Neural progenitor cell (in vitro differentiated cells): ENCODE results near the gene PIK3C2B.

Source experiments
- EZH2 ChIP-seq: fragments of 200-600 bp; sonication (generic); IDR thresholded peaks from 2 replicates; pipeline ENCODE4 v1.6.1; 2017; ENCODE audit warnings: antibody characterized with exemption, mild to moderate bottlenecking, moderate library complexity
- EZH2phosphoT487 ChIP-seq: fragments of 200-600 bp; sonication (generic); IDR thresholded peaks from 2 replicates; pipeline ENCODE4 v1.6.1; 2017; ENCODE audit warnings: antibody characterized with exemption
- TF ChIP-seq, protein P1 (sequence below): fragments of 200-600 bp; sonication (generic); IDR thresholded peaks from 2 replicates; pipeline ENCODE4 v1.5.1; 2017; ENCODE audit warnings: antibody characterized with exemption, mild to moderate bottlenecking

DNA sequence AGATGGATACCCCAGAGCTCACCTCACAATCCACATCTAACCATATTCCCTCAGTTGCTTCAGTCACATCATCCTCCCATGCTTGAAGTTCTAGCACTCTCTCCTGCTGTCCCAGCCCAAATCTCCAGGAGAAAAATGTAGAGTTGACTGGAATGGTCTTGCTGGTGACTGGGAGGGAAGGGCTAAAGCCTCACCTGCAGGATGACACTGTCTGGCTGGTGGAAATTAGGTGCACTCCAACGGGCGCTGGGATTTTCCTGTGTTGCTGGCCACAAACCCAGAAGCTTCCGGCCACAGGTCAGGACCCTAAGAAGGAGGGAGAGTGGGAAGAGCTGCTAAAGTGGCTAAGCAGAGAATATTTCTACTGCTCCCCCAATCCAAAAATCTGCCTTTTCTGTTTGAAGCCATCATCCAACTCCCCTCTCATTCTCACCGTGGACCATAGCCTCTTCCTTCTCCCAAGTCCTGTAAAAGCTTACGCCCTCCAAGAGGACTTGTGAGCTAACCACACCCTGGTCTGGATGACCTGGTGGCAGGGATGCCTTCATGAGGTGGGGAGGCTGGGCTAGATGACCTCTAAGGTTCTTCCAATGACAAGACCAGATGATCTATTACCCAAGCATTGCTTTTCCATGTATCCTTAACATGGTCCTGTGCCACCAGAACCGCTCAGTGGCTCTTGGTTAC, 45.5 kb downstream of the PIK3C2B start:
- TF ChIP-seq, protein P1, sequence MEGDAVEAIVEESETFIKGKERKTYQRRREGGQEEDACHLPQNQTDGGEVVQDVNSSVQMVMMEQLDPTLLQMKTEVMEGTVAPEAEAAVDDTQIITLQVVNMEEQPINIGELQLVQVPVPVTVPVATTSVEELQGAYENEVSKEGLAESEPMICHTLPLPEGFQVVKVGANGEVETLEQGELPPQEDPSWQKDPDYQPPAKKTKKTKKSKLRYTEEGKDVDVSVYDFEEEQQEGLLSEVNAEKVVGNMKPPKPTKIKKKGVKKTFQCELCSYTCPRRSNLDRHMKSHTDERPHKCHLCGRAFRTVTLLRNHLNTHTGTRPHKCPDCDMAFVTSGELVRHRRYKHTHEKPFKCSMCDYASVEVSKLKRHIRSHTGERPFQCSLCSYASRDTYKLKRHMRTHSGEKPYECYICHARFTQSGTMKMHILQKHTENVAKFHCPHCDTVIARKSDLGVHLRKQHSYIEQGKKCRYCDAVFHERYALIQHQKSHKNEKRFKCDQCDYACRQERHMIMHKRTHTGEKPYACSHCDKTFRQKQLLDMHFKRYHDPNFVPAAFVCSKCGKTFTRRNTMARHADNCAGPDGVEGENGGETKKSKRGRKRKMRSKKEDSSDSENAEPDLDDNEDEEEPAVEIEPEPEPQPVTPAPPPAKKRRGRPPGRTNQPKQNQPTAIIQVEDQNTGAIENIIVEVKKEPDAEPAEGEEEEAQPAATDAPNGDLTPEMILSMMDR = no peak
- TF ChIP-seq EZH2phosphoT487 (no peak), EZH2 (no peak)
